Measurements from ENCODE around the gene LIN9.

- TF ChIP-seq EZH2 (IDR thresholded peaks at IDR 0.05; ENCODE audit: insufficient read depth, poor library complexity, severe bottlenecking) (no peak), EZH2phosphoT487 (IDR thresholded peaks at IDR 0.05; ENCODE audit: insufficient read depth, low read depth) (no peak)
Measured at GRCh38 chr1:226185141-226186036, 123.6 kb downstream of the LIN9 start.
